GM19025 (cell line): Measurements from ENCODE around the gene USP12.
"Not testable (repeated sequence)": the region's sequence is repeated elsewhere in the genome, so short reads cannot be mapped to it uniquely, and the experiment has no call there.

Source experiments
- ATAC-seq: cut with Tn5 transposase; IDR thresholded peaks from one replicate; pipeline ENCODE4 v1.9.1; 2021; ENCODE audit warnings: mild to moderate bottlenecking, low read depth, moderate library complexity; ENCODE audit not compliant: unreplicated experiment

Gene USP12

GRCh38 chr13:27158335-27158734, 13.3 kb downstream of the USP12 start:
- ATAC-seq: no peak

- no peak for ATAC-seq
Observed at GRCh38 chr13:27151798-27152599, 19.6 kb downstream of the USP12 start.

- no peak for ATAC-seq
Observed at GRCh38 chr13:27149702-27150101, 21.9 kb downstream of the USP12 start.

- no peak for ATAC-seq
Observed at GRCh38 chr13:27148900-27149299, 22.7 kb downstream of the USP12 start.

- peak; percentile 45 for ATAC-seq
Observed at GRCh38 chr13:27147530-27148170, 24.0 kb downstream of the USP12 start.

- ATAC-seq: no peak
Observed at GRCh38 chr13:27141746-27142145, 29.9 kb downstream of the USP12 start.

- not testable (repeated sequence) for ATAC-seq
Observed at GRCh38 chr13:27141159-27141558, 30.5 kb downstream of the USP12 start.

- no peak for ATAC-seq
Observed at GRCh38 chr13:27140060-27140459, 31.6 kb downstream of the USP12 start.

GRCh38 chr13:27139565-27139964, 32.0 kb downstream of the USP12 start:
- ATAC-seq: no peak

- ATAC-seq: no peak
Observed at GRCh38 chr13:27138457-27139093, 33.0 kb downstream of the USP12 start.

GRCh38 chr13:27137759-27138158, 33.9 kb downstream of the USP12 start:
- ATAC-seq: no peak

GRCh38 chr13:27135023-27135422, 36.6 kb downstream of the USP12 start:
- no peak for ATAC-seq

- no peak for ATAC-seq
Observed at GRCh38 chr13:27133889-27134288, 37.7 kb downstream of the USP12 start.

- peak; percentile 25 for ATAC-seq
Observed at GRCh38 chr13:27132538-27132937, 39.1 kb downstream of the USP12 start.

GRCh38 chr13:27131906-27132305, 39.7 kb downstream of the USP12 start:
- no peak for ATAC-seq

GRCh38 chr13:27130979-27131623, 40.5 kb downstream of the USP12 start:
- peak; percentile 90 for ATAC-seq

- no peak for ATAC-seq
Observed at GRCh38 chr13:27130223-27130978, 41.2 kb downstream of the USP12 start.

- ATAC-seq: no peak
Observed at GRCh38 chr13:27128825-27129627, 42.6 kb downstream of the USP12 start.

GRCh38 chr13:27126859-27127258, 44.8 kb downstream of the USP12 start:
- ATAC-seq: no peak
